Heart right ventricle (tissue), 16 donors: Measurements from ENCODE around the gene CC2D1B. TPM values are rescaled to one million over a fixed set of nuclear protein-coding genes. Genes with fewer than 3 reads are reported as not detected.
"Not testable (repeated sequence)": the region's sequence is repeated elsewhere in the genome, so short reads cannot be mapped to it uniquely, and the experiment has no call there.

Experiments used
- ATAC-seq, 8 donors: fragments of 200-7000 bp; cut with Tn5 transposase; one replicate each; pipeline ENCODE4 v1.9.1; 2020; ENCODE audit warnings: mild to moderate bottlenecking in 8 of 8, moderate library complexity in 8 of 8, moderate number of reproducible peaks in 1 of 8
- DNase-seq, 2 donors: peaks; one replicate each; pipeline ENCODE4 v3.0.0-alpha.2; 2020
- H3K27ac ChIP-seq, 10 donors: fragments of 200-600 bp; sonication (generic) in 2 of 10; one replicate each; pipeline versions ENCODE4 v1.5.0 to v1.8.0; 2020 to 2022; ENCODE audit warnings: mild to moderate bottlenecking in 3 of 10
- H3K27me3 ChIP-seq, 7 donors: fragments of 200-600 bp; one replicate each; pipeline ENCODE4 v1.8.0; 2021 to 2022; ENCODE audit warnings: mild to moderate bottlenecking in 2 of 7
- H3K36me3 ChIP-seq, 9 donors: fragments of 200-600 bp; sonication (generic) in 1 of 9; one replicate each; pipeline versions ENCODE4 v1.5.0 to v1.8.0; 2020 to 2022; ENCODE audit warnings: mild to moderate bottlenecking in 2 of 9
- H3K4me1 ChIP-seq, 9 donors: fragments of 200-600 bp; sonication (generic) in 1 of 9; one replicate each; pipeline versions ENCODE4 v1.5.0 to v1.8.0; 2020 to 2022; ENCODE audit warnings: mild to moderate bottlenecking in 4 of 9
- H3K4me3 ChIP-seq, 10 donors: fragments of 200-600 bp; sonication (generic) in 2 of 10; one replicate each; pipeline versions ENCODE4 v1.5.0 to v1.8.0; 2020 to 2022; ENCODE audit warnings: mild to moderate bottlenecking in 7 of 10, moderate library complexity in 2 of 10
- H3K9me3 ChIP-seq, 11 donors: fragments of 200-600 bp in 10 of 11; sonication (generic) in 2 of 11; one replicate each; pipeline versions ENCODE4 v1.5.0 to v1.8.0; 2013 to 2022; ENCODE audit warnings: mild to moderate bottlenecking in 2 of 11, control low read depth in 1 of 11, moderate library complexity in 1 of 11
- CTCF ChIP-seq, 9 donors: fragments of 200-600 bp; sonication (generic) in 2 of 9; IDR thresholded peaks; one replicate each; pipeline versions ENCODE4 v1.5.0 to v1.8.0; 2021 to 2022; ENCODE audit warnings: antibody characterized with exemption in 9 of 9, mild to moderate bottlenecking in 5 of 9, moderate library complexity in 1 of 9
- WGBS, 2 donors: extraction: QIAGEN DNeasy Blood & Tissue Kit; methylation state at CpG; one replicate each; pipeline ENCODE4 v1.1.7; 2013; ENCODE audit warnings: inconsistent platforms in 1 of 2; 5-methylcytosine and 5-hydroxymethylcytosine counted together
- intact Hi-C, 10 donors: fragments of 100-400 bp; cut with DNase I; formaldehyde crosslinking; loops; one replicate each; pipeline versions ENCODE4 v1.11.1 to v1.14.2; 2022
- polyA plus RNA-seq, 2 donors: library from polyadenylated mRNA; stranded (reverse); fragments of 200-250 nt; gene quantifications; one replicate each; pipeline ENCODE4 v1.2.3, GENCODE V29; 2013
- total RNA-seq, 10 donors: library from RNA; stranded (reverse); fragmentation: NEBNext Ultra II Directional in 3 of 10; extraction: Animal tissue kit (Norgen Biotek cat#: 25700) in 3 of 10; gene quantifications; one replicate each; pipeline versions ENCODE4 v1.2.1 to v1.2.4, GENCODE V29; 2021 to 2023
- donor health status: Arrhythmogenic right ventricular cardiomyopathy.
- donor health status: ischemic (EF 13 %, LVEDD 7.1; RV severe dilation, severe dysfunction).
- donor health status: healthy with polysubstance abuse.
- donor health status: DM: no; HTN: yes; CAD: no.
- donor health status: DM: no; HTN: no; CAD: no.
- donor health status: ischemic (EF 25% LVEDD 6.9; RV normal size, moderate dysfunction).
- donor health status: ischemic (EF 25% LVEDD 5.7; RV mildly dilated, moderate dysfunction).
- donor health status: healthy.
- donor health status: DM: yes; HTN: yes; CAD: no.
- donor health status: Ischemic cardiomyopathy.
- donor health status: ischemic (EF 35%, LVEDD 5.7; RV mildly dilated, moderate dysfunction).
- donor health status: nonischemic (EF 11% LVEDD 7.7; RV severe dilation, severe dysfunction).
- donor health status: DM: yes; HTN: yes; CAD: no.
- donor health status: PGD.
- donor health status: ischemic (EF 29% LVEDD 5.4; RV normal size, mild dysfunction).
- donor health status: nonischemic (EF 23%, LVEDD 6.1; RV moderate dilation, normal function).

The CC2D1B gene
- total and polyA plus RNA-seq, 12 donors: 14.4 to 19.9 (median 17.2) TPM

- no peak overlapping the region for H3K27ac ChIP-seq
- peaks cover 0 to 62% (median 0%) of the 10 kb centered on the region in 9 donors for H3K36me3 ChIP-seq
- ATAC-seq: no peak
- 91 to 92% methylated on average over 3 of the region's 3 CpGs for WGBS, 2 donors
- H3K4me3 ChIP-seq: no peak overlapping the region
- no peaks in the 10 kb centered on the region for H3K27me3 ChIP-seq
- H3K9me3 ChIP-seq: no peaks in the 10 kb centered on the region
- H3K4me1 ChIP-seq: no peaks in the 10 kb centered on the region
- TF ChIP-seq CTCF (IDR thresholded peaks at IDR 0.05): no peak
- intact Hi-C loops: no loop called here
- no peak for DNase-seq
Measured at GRCh38 chr1:52385376-52385775, 19.4 kb upstream of the CC2D1B start.

GRCh38 chr1:52369851-52370250 is 3.8 kb upstream of the CC2D1B start:
- not testable (repeated sequence) for ATAC-seq, H3K27me3 ChIP-seq, DNase-seq, H3K27ac ChIP-seq, H3K9me3 ChIP-seq, H3K4me3 ChIP-seq
- WGBS, 2 donors: 68 to 76% methylated on average over 1 of the region's 1 CpG
- Histone ChIP-seq H3K4me1 (peaks cover 0 to 19% (median 5%) of the 10 kb centered on the region in 9 donors), H3K36me3 (peaks cover 0 to 30% (median 0%) of the 10 kb centered on the region in 9 donors)
- intact Hi-C loops: loop anchor here in 2 of 10 donors (5.0 to 10.0 kb wide), 2 partner anchors 315 to 317 kb away; no protein-coding TSS in a partner anchor

GRCh38 chr1:52368383-52369172 is 2.6 kb upstream of the CC2D1B start:
- WGBS, 2 donors: 6 to 9% methylated on average over 51 of the region's 51 CpGs
- H3K27me3 ChIP-seq: peaks cover 0 to 10% (median 0%) of the 10 kb centered on the region in 7 donors
- no peaks in the 10 kb centered on the region for H3K9me3 ChIP-seq
- H3K27ac ChIP-seq: peak overlapping the region in 5 of 10 donors; percentile 14 to 52 (median 41)
- DNase-seq: peak; percentile 33 to 53
- intact Hi-C loops: loop anchor here in 2 of 10 donors (5.0 to 10.0 kb wide), 2 partner anchors 316 to 319 kb away; no protein-coding TSS in a partner anchor
- H3K36me3 ChIP-seq: peaks cover 0 to 26% (median 0%) of the 10 kb centered on the region in 9 donors
- ATAC-seq: no peak
- peak in 4 of 9 donors; percentile 12 to 38 (median 31) for TF ChIP-seq CTCF (IDR thresholded peaks at IDR 0.05)
- H3K4me1 ChIP-seq: peaks cover 0 to 26% (median 12%) of the 10 kb centered on the region in 9 donors
- peak overlapping the region in 9 of 10 donors; percentile 29 to 57 (median 52) for H3K4me3 ChIP-seq

GRCh38 chr1:52367272-52367671 is 1.3 kb upstream of the CC2D1B start:
- TF ChIP-seq CTCF (IDR thresholded peaks at IDR 0.05): no peak
- Histone ChIP-seq H3K9me3 (no peaks in the 10 kb centered on the region), H3K27ac (no peak overlapping the region), H3K27me3 (peaks cover 0 to 10% (median 0%) of the 10 kb centered on the region in 7 donors), H3K36me3 (peaks cover 0 to 28% (median 2%) of the 10 kb centered on the region in 9 donors), H3K4me1 (peaks cover 0 to 26% (median 12%) of the 10 kb centered on the region in 9 donors), H3K4me3 (no peak overlapping the region)
- no peak for DNase-seq
- 80 to 81% methylated on average over 5 of the region's 5 CpGs for WGBS, 2 donors
- no peak for ATAC-seq
- intact Hi-C loops: loop anchor here in 3 of 10 donors (2.0 to 10.0 kb wide), 3 partner anchors 38 to 320 kb away; partner anchors contain the start of genes ORC1 (in 1 of the 3) and PRPF38A (in 1 of the 3)
